PC-9 (cell line): ENCODE data around the gene L3MBTL1.

ENCODE experiments used
- CTCF ChIP-seq: fragments of 200-600 bp; sonication (generic); conservative IDR thresholded peaks from 2 replicates; pipeline ENCODE4 v1.6.1; 2017; ENCODE audit warnings: mixed run types, antibody characterized with exemption, mild to moderate bottlenecking, moderate library complexity
- EZH2 ChIP-seq: fragments of 200-600 bp; sonication (generic); IDR thresholded peaks from 2 replicates; pipeline ENCODE4 v1.8.0; 2017; ENCODE audit warnings: antibody characterized with exemption, low read depth

GRCh38 chr20:43550456-43550855, 43.0 kb downstream of the L3MBTL1 start:
- no peak for TF ChIP-seq CTCF
- TF ChIP-seq EZH2, result no peak
